Neural progenitor cell (in vitro differentiated cells): ENCODE results near the gene XPO5.

Source experiments
- EZH2 ChIP-seq: fragments of 200-600 bp; sonication (generic); IDR thresholded peaks from 2 replicates; pipeline ENCODE4 v1.6.1; 2017; ENCODE audit warnings: antibody characterized with exemption, mild to moderate bottlenecking, moderate library complexity
- EZH2phosphoT487 ChIP-seq: fragments of 200-600 bp; sonication (generic); IDR thresholded peaks from 2 replicates; pipeline ENCODE4 v1.6.1; 2017; ENCODE audit warnings: antibody characterized with exemption
- TF ChIP-seq, protein P1 (sequence below): fragments of 200-600 bp; sonication (generic); IDR thresholded peaks from 2 replicates; pipeline ENCODE4 v1.5.1; 2017; ENCODE audit warnings: antibody characterized with exemption, mild to moderate bottlenecking

- TF ChIP-seq, protein P1, sequence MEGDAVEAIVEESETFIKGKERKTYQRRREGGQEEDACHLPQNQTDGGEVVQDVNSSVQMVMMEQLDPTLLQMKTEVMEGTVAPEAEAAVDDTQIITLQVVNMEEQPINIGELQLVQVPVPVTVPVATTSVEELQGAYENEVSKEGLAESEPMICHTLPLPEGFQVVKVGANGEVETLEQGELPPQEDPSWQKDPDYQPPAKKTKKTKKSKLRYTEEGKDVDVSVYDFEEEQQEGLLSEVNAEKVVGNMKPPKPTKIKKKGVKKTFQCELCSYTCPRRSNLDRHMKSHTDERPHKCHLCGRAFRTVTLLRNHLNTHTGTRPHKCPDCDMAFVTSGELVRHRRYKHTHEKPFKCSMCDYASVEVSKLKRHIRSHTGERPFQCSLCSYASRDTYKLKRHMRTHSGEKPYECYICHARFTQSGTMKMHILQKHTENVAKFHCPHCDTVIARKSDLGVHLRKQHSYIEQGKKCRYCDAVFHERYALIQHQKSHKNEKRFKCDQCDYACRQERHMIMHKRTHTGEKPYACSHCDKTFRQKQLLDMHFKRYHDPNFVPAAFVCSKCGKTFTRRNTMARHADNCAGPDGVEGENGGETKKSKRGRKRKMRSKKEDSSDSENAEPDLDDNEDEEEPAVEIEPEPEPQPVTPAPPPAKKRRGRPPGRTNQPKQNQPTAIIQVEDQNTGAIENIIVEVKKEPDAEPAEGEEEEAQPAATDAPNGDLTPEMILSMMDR = no peak
- TF ChIP-seq EZH2 = no peak
- TF ChIP-seq EZH2phosphoT487 = no peak
These were observed 3.8 kb downstream of the XPO5 start for GRCh38 chr6:43572015-43572414.
